Measurements from ENCODE around the gene NXPE3. TPM values are rescaled to one million over a fixed set of nuclear protein-coding genes. Genes with fewer than 3 reads are reported as not detected.

Gene NXPE3
- total and polyA plus RNA-seq, 2 of the 8 experiments (the other 6 are each of a cell fraction or from before 2014, with no cell fraction given) = 10.9 to 22.7 TPM

DNA sequence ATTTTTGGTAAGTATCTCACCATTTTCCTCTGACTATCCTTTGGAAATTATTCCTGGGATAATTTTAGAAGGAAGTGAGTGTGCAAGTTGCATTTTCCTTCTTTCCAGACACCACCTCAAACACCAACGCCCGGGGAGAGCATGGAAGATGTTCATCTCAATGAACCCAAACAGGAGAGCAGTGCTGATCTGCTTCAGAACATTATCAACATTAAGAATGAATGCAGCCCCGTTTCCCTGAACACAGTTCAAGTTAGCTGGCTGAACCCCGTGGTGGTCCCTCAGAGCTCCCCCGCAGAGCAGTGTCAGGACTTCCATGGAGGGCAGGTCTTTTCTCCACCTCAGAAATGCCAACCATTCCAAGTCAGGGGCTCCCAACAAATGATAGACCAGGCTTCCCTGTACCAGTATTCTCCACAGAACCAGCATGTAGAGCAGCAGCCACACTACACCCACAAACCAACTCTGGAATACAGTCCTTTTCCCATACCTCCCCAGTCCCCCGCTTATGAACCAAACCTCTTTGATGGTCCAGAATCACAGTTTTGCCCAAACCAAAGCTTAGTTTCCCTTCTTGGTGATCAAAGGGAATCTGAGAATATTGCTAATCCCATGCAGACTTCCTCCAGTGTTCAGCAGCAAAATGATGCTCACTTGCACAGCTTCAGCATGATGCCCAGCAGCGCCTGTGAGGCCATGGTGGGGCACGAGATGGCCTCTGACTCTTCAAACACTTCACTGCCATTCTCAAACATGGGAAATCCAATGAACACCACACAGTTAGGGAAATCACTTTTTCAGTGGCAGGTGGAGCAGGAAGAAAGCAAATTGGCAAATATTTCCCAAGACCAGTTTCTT is 74.2 kb downstream of the NXPE3 start:
- 94% methylated on average over 8 of the region's 8 CpGs; no CpG with 5 or more reads in 1 of the 2 experiments for WGBS, 2 experiments (ENCODE audit: extremely low coverage in 1 of 2, insufficient coverage in 1 of 2, insufficient read length in 1 of 2, insufficient replicate concordance in 2 of 2, low coverage in 1 of 2, low lambda C conversion rate in 2 of 2, missing lambda C conversion rate in 1 of 2)
- no peak overlapping the region for H4K91ac ChIP-seq (replicated peaks; ENCODE audit: insufficient read length, low read length)
- H3K56ac ChIP-seq (replicated peaks; ENCODE audit: insufficient read length, low read depth, low read length) = no peak overlapping the region
- no peak for TF ChIP-seq BCL11A (IDR thresholded peaks at IDR 0.05; ENCODE audit: low read depth in 2 of 2, low read length in 2 of 2)
- TF ChIP-seq POLR2A (IDR thresholded peaks at IDR 0.05; ENCODE audit: control extremely low read depth in 1 of 2, low read depth in 2 of 2, low read length in 2 of 2) = peak in 1 of 2 experiments; percentile 27; a peak in 2 of 3 replicates
- peaks cover 0 to under 1% (median 0%) of the 10 kb centered on the region in 4 experiments; a peak in 1 of 7 replicates for H3K27me3 ChIP-seq (replicated peaks in 1 of 4; ENCODE audit: control insufficient read depth in 3 of 4, extremely low read depth in 1 of 4, insufficient read depth in 3 of 4, low read length in 3 of 4)
- no peak overlapping the region for H3K4ac ChIP-seq (replicated peaks; ENCODE audit: insufficient read length, low read depth, low read length)
- H4K8ac ChIP-seq (ENCODE audit: extremely low read depth, insufficient read depth, low read length) = no peak overlapping the region
- no peaks in the 10 kb centered on the region for H3K79me1 ChIP-seq (ENCODE audit: low read depth, low read length)
- FAIRE-seq (no peak), DNase-seq (ENCODE audit: low read depth in 1 of 2, low spot score in 2 of 2) (no peak)
- H2BK20ac ChIP-seq (ENCODE audit: low read length) = no peak overlapping the region
- peaks cover 0 to 7% (median 4%) of the 10 kb centered on the region in 4 experiments; a peak in 4 of 7 replicates for H3K4me1 ChIP-seq (replicated peaks in 1 of 4; ENCODE audit: control insufficient read depth in 3 of 4, insufficient read depth in 4 of 4, low read length in 3 of 4)
- H3K18ac ChIP-seq (ENCODE audit: extremely low read depth, low read length) = no peak overlapping the region
- H2BK120ac ChIP-seq (replicated peaks; ENCODE audit: low read depth, low read length) = no peak overlapping the region
- ChIA-PET CTCF (ENCODE audit: partially characterized antibody) (interaction anchor here (1.0 to 2.0 kb wide), 5 partner anchors 22 to 376 kb away, joined by 3 to 6 read pairs (median 3); no protein-coding TSS in a partner anchor), POLR2A (ENCODE audit: partially characterized antibody) (interaction anchor here (1.3 to 2.1 kb wide), 2 partner anchors 8 to 10 kb away, joined by 4 to 7 read pairs; no protein-coding TSS in a partner anchor)
- H3K9ac ChIP-seq (replicated peaks in 1 of 4; ENCODE audit: extremely low read depth in 1 of 4, low read depth in 3 of 4, low read length in 3 of 4) = no peak overlapping the region; a peak in 1 of 7 replicates
- no peak overlapping the region for H3K23ac ChIP-seq (ENCODE audit: insufficient read length)
- no peak overlapping the region for H3K4me3 ChIP-seq (ENCODE audit: extremely low read depth in 1 of 4, insufficient read depth in 2 of 4, low read depth in 3 of 4, low read length in 4 of 4)
- H3K27ac ChIP-seq (ENCODE audit: low read depth, low read length) = no peak overlapping the region
- H2BK5ac ChIP-seq (ENCODE audit: low read depth, low read length) = no peak overlapping the region
- no peak overlapping the region for H2AFZ ChIP-seq (ENCODE audit: low read length)
- peaks cover 32 to 66% (median 51%) of the 10 kb centered on the region in 4 experiments for H3K36me3 ChIP-seq (ENCODE audit: control insufficient read depth in 2 of 4, insufficient read depth in 4 of 4, low read length in 3 of 4)
- peaks cover 13 to 36% of the 10 kb centered on the region in 2 experiments; a peak in 3 of 4 replicates for H3K79me2 ChIP-seq (ENCODE audit: control insufficient read depth in 1 of 2, insufficient read depth in 2 of 2, low read length in 2 of 2)
- H4K5ac ChIP-seq (ENCODE audit: insufficient read length, low read depth, low read length) = no peak overlapping the region
- H2BK15ac ChIP-seq (ENCODE audit: low read length) = no peak overlapping the region
- H3K23me2 ChIP-seq (ENCODE audit: low read depth, low read length) = no peaks in the 10 kb centered on the region; the same call in 1 of the 2 replicates
- H3K4me2 ChIP-seq (ENCODE audit: insufficient read depth in 1 of 2, low read depth in 2 of 2, low read length in 2 of 2) = no peak overlapping the region
- H3K14ac ChIP-seq (ENCODE audit: insufficient read length) = no peak overlapping the region
- H2BK12ac ChIP-seq (ENCODE audit: low read depth, low read length) = no peak overlapping the region
- H4K20me1 ChIP-seq (replicated peaks in 1 of 2; ENCODE audit: control insufficient read depth in 1 of 2, insufficient read depth in 2 of 2, low read length in 2 of 2) = peaks cover 3 to 11% of the 10 kb centered on the region in 2 experiments
- no peaks in the 10 kb centered on the region for H3K9me3 ChIP-seq (ENCODE audit: insufficient read depth in 2 of 2, low read depth in 1 of 2, low read length in 1 of 2)
- H2AK5ac ChIP-seq (ENCODE audit: low read depth, low read length) = no peak overlapping the region
